Pancreas (tissue), 10 donors: Measurements from ENCODE around the gene SNU13. TPM values are rescaled to one million over a fixed set of nuclear protein-coding genes. Genes with fewer than 3 reads are reported as not detected.

ENCODE experiments used
- ATAC-seq, 4 donors: fragments of 200-7000 bp; cut with Tn5 transposase; one replicate each; pipeline versions ENCODE4 v1.8.0 to v1.9.1; 2020; ENCODE audit warnings: mild to moderate bottlenecking in 4 of 4, moderate library complexity in 4 of 4
- DNase-seq, 6 donors: peaks; one replicate each; pipeline ENCODE4 v3.0.0-alpha.2; 2020
- FAIRE-seq: peaks from 2 replicates; lab custom pipeline; 2012; peaks lifted over from hg19 to GRCh38; lab: Jason Lieb, UNC
- H3K27ac ChIP-seq, 4 donors: fragments of 200-600 bp; sonication (generic); 1 replicate in 3 of 4; 2 replicates in 1 of 4; pipeline versions ENCODE4 v1.5.0 to v1.8.0; 2020
- H3K27me3 ChIP-seq, 4 donors: fragments of 200-600 bp; one replicate each; pipeline ENCODE4 v1.8.0; 2021
- H3K36me3 ChIP-seq, 3 donors: fragments of 200-600 bp; sonication (generic) in 1 of 3; one replicate each; pipeline versions ENCODE4 v1.5.0 to v1.8.0; 2020 to 2021
- H3K4me1 ChIP-seq, 3 donors: fragments of 200-600 bp; one replicate each; pipeline ENCODE4 v1.8.0; 2021
- H3K4me3 ChIP-seq, 4 donors: fragments of 200-600 bp; sonication (generic) in 2 of 4; one replicate each; pipeline versions ENCODE4 v1.5.0 to v1.8.0; 2020 to 2021
- H3K9me3 ChIP-seq, 4 donors: fragments of 200-600 bp; one replicate each; pipeline ENCODE4 v1.8.0; 2021
- CTCF ChIP-seq, 4 donors: fragments of 200-600 bp; sonication (generic) in 3 of 4; IDR thresholded peaks; one replicate each; pipeline versions ENCODE4 v1.5.0 to v1.8.0; 2021; ENCODE audit warnings: antibody characterized with exemption in 4 of 4
- WGBS, 2 donors: extraction: QIAGEN DNeasy Blood & Tissue Kit; methylation state at CpG; one replicate each; pipeline ENCODE4 v1.1.7; 2013; 5-methylcytosine and 5-hydroxymethylcytosine counted together
- intact Hi-C, 3 donors: fragments of 100-400 bp; cut with DNase I; formaldehyde crosslinking; loops; one replicate each; pipeline versions ENCODE4 v1.11.1 to v1.14.2; 2022
- polyA plus RNA-seq, 2 donors: library from polyadenylated mRNA; stranded (reverse); fragments of 200-250 nt; gene quantifications; one replicate each; pipeline ENCODE4 v1.2.3, GENCODE V29; 2013
- total RNA-seq, 6 donors: library from RNA; stranded (reverse); fragmentation: NEBNext Ultra II Directional in 4 of 6; extraction: Animal tissue kit (Norgen Biotek cat#: 25700) in 4 of 6; gene quantifications; one replicate each; pipeline versions ENCODE4 v1.2.1 to v1.2.4, GENCODE V29; 2021 to 2023
- donor health status: healthy with polysubstance abuse.
- donor health status: DM: no; HTN: no; CAD: no; lungs with moderate emphysema.
- donor health status: DM: no; HTN: no; CAD: no.
- donor health status: control.
- donor health status: control.
- donor health status: Bipolar disorder and iron deficiency.
- donor health status: DM: yes; HTN: yes; CAD: no.
- donor health status: DM: no; HTN: no; CAD: no.
- donor health status: DM: no; HTN: no; CAD: no.
- donor health status: DM: yes; HTN: yes; CAD: no.

SNU13 gene
- total and polyA plus RNA-seq, 8 donors, result 43.5 to 89.7 (median 59.5) TPM

GRCh38 chr22:41659941-41660340 is 28.7 kb downstream of the SNU13 start:
- no peak for ATAC-seq
- H3K4me3 ChIP-seq, result no peak overlapping the region
- no peaks in the 10 kb centered on the region for H3K27me3 ChIP-seq
- no peak for DNase-seq
- no peak overlapping the region for H3K27ac ChIP-seq
- intact Hi-C loops, result no loop called here
- no peaks in the 10 kb centered on the region for H3K9me3 ChIP-seq
- no peaks in the 10 kb centered on the region for H3K4me1 ChIP-seq
- no peak for TF ChIP-seq CTCF (IDR thresholded peaks at IDR 0.05)
- WGBS, 2 donors, result 80 to 87% methylated on average over 1 of the region's 1 CpG
- H3K36me3 ChIP-seq, result peaks cover 11 to 89% (median 38%) of the 10 kb centered on the region in 3 donors
- FAIRE-seq, result no peak

- no peaks in the 10 kb centered on the region for H3K4me1 ChIP-seq
- ATAC-seq, result no peak
- intact Hi-C loops, result no loop called here
- H3K27me3 ChIP-seq, result no peaks in the 10 kb centered on the region
- no peaks in the 10 kb centered on the region for H3K9me3 ChIP-seq
- WGBS, 2 donors, result 96% methylated on average over 17 of the region's 17 CpGs
- TF ChIP-seq CTCF (IDR thresholded peaks at IDR 0.05), result no peak
- peaks cover 11 to 91% (median 47%) of the 10 kb centered on the region in 3 donors for H3K36me3 ChIP-seq
- no peak overlapping the region for H3K4me3 ChIP-seq
- no peak for FAIRE-seq
- no peak overlapping the region for H3K27ac ChIP-seq
- peak in 1 of 6 donors; percentile 33 for DNase-seq
Observed at GRCh38 chr22:41658869-41659268, 29.8 kb downstream of the SNU13 start.

GRCh38 chr22:41657709-41658108 is 31.0 kb downstream of the SNU13 start:
- H3K27me3 ChIP-seq, result no peaks in the 10 kb centered on the region
- no peaks in the 10 kb centered on the region for H3K4me1 ChIP-seq
- no peaks in the 10 kb centered on the region for H3K9me3 ChIP-seq
- no peak overlapping the region for H3K27ac ChIP-seq
- WGBS, 2 donors, result 96 to 99% methylated on average over 6 of the region's 6 CpGs
- peaks cover 11 to 92% (median 52%) of the 10 kb centered on the region in 3 donors for H3K36me3 ChIP-seq
- FAIRE-seq (no peak), DNase-seq (peak in 1 of 6 donors; percentile 30), ATAC-seq (no peak)
- intact Hi-C loops, result no loop called here
- no peak overlapping the region for H3K4me3 ChIP-seq
- TF ChIP-seq CTCF (IDR thresholded peaks at IDR 0.05), result no peak

GRCh38 chr22:41656556-41656955 is 32.1 kb downstream of the SNU13 start:
- TF ChIP-seq CTCF (IDR thresholded peaks at IDR 0.05), result no peak
- peak in 1 of 6 donors; percentile 2 for DNase-seq
- no peak for FAIRE-seq
- no peak overlapping the region for H3K4me3 ChIP-seq
- no peaks in the 10 kb centered on the region for H3K4me1 ChIP-seq
- H3K36me3 ChIP-seq, result peaks cover 11 to 92% (median 54%) of the 10 kb centered on the region in 3 donors
- no peak overlapping the region for H3K27ac ChIP-seq
- no peaks in the 10 kb centered on the region for H3K9me3 ChIP-seq
- intact Hi-C loops, result no loop called here
- no peaks in the 10 kb centered on the region for H3K27me3 ChIP-seq
- WGBS, 2 donors, result 81 to 83% methylated on average over 5 of the region's 5 CpGs
- ATAC-seq, result no peak

- Histone ChIP-seq H3K4me3 (no peak overlapping the region), H3K4me1 (no peaks in the 10 kb centered on the region), H3K27ac (no peak overlapping the region), H3K36me3 (peaks cover 7 to 90% (median 56%) of the 10 kb centered on the region in 3 donors), H3K9me3 (no peaks in the 10 kb centered on the region), H3K27me3 (no peaks in the 10 kb centered on the region)
- peak in 2 of 4 donors; percentile 46 to 54 for ATAC-seq
- DNase-seq, result no peak
- WGBS, 2 donors, result 95 to 97% methylated on average over 3 of the region's 3 CpGs
- intact Hi-C loops, result no loop called here
- no peak for FAIRE-seq
- no peak for TF ChIP-seq CTCF (IDR thresholded peaks at IDR 0.05)
Observed at GRCh38 chr22:41654322-41654721, 34.3 kb downstream of the SNU13 start.
